VCaP (cell line): Measurements from ENCODE around the gene RLN2.
A peak's percentile ranks its signal among the peaks of the same experiment; 100 is the strongest.

ENCODE experiments used
- H3K27ac ChIP-seq: fragments of 450-650 bp; 2 replicates; pipeline ENCODE4 v1.5.1; 2017
- TF ChIP-seq, protein P1 (sequence below): fragments of 450-650 bp; conservative IDR thresholded peaks from 2 replicates; pipeline ENCODE4 v1.5.1; 2017; ENCODE audit warnings: mild to moderate bottlenecking, moderate library complexity

Gene RLN2

GRCh38 chr9:5286262-5286661 lies 18.3 kb downstream of the RLN2 start:
- TF ChIP-seq, protein P1, sequence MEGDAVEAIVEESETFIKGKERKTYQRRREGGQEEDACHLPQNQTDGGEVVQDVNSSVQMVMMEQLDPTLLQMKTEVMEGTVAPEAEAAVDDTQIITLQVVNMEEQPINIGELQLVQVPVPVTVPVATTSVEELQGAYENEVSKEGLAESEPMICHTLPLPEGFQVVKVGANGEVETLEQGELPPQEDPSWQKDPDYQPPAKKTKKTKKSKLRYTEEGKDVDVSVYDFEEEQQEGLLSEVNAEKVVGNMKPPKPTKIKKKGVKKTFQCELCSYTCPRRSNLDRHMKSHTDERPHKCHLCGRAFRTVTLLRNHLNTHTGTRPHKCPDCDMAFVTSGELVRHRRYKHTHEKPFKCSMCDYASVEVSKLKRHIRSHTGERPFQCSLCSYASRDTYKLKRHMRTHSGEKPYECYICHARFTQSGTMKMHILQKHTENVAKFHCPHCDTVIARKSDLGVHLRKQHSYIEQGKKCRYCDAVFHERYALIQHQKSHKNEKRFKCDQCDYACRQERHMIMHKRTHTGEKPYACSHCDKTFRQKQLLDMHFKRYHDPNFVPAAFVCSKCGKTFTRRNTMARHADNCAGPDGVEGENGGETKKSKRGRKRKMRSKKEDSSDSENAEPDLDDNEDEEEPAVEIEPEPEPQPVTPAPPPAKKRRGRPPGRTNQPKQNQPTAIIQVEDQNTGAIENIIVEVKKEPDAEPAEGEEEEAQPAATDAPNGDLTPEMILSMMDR, result no peak
- H3K27ac ChIP-seq, result no peak overlapping the region

DNA sequence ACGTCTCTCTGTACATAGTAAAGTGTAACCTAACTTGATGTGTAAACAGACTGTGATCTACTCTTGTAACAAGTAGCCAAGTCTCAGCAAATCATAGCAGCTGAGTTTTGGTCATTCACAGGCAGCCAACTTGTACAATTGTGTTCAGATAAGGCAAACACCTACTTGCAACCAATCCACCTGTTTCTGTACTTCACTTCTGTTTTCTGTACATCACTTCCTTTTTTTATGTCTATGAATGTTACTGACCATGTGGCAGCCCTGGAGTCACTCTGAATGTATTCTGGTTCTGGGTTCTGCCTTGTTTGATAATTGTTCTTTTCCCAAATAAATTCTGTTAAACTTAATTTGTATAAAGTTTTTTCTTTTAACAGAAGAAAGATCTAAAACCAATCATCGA lies 26.0 kb downstream of the RLN2 start:
- no peak overlapping the region for H3K27ac ChIP-seq
- TF ChIP-seq, protein P1, result no peak

GRCh38 chr9:5274770-5275169 lies 29.7 kb downstream of the RLN2 start:
- no peak overlapping the region for H3K27ac ChIP-seq
- TF ChIP-seq, protein P1, result no peak

DNA sequence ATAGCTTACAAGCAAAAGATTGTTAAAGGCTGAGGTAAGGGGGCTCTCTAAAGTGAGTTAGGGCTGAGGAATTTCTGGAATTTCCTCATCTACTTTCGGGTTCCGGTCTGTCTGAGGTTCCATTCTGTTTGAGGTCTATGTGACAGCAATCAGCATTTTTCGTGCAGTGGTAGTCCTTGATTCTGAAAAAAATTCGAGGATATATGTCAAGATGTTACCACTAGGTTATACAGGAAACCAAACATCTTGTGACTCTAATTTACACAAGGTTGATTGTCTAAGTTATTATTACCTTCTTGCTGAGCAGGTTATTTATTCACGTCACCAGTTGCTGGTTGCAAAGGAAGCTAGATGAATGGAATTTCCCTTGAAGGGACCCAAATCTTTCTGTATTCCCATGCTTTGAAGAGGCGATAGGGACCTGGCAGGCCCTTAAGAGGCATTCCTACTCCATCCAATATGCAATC lies 35.2 kb downstream of the RLN2 start:
- TF ChIP-seq, protein P1, result no peak

DNA sequence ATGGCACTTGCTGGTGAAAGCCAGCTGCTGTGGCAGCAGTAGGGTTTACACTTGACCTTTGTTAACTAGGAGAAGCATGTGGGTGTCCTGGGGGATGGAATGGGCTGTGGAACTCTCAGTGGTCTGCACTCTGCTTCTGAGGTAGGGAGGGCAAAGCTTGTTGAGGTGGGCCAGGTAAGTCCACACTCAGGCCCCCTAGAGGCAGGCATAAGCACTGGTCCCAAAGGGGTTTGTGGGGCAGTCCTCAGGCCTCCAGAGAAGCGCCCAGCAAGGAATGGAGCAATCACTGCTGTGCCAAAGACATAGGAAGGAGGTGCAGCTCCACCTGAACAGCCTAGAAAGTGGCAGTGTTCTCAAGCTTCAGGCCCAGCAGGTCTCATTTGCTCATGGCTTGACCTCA lies 38.6 kb downstream of the RLN2 start:
- TF ChIP-seq, protein P1, result no peak
- H3K27ac ChIP-seq, result no peak overlapping the region

More for the DNA sequence above, 35.2 kb downstream of the RLN2 start:
- H3K27ac ChIP-seq, result no peak overlapping the region

GRCh38 chr9:5264219-5264595 lies 40.3 kb downstream of the RLN2 start:
- no peak overlapping the region for H3K27ac ChIP-seq
- TF ChIP-seq, protein P1, result no peak

DNA sequence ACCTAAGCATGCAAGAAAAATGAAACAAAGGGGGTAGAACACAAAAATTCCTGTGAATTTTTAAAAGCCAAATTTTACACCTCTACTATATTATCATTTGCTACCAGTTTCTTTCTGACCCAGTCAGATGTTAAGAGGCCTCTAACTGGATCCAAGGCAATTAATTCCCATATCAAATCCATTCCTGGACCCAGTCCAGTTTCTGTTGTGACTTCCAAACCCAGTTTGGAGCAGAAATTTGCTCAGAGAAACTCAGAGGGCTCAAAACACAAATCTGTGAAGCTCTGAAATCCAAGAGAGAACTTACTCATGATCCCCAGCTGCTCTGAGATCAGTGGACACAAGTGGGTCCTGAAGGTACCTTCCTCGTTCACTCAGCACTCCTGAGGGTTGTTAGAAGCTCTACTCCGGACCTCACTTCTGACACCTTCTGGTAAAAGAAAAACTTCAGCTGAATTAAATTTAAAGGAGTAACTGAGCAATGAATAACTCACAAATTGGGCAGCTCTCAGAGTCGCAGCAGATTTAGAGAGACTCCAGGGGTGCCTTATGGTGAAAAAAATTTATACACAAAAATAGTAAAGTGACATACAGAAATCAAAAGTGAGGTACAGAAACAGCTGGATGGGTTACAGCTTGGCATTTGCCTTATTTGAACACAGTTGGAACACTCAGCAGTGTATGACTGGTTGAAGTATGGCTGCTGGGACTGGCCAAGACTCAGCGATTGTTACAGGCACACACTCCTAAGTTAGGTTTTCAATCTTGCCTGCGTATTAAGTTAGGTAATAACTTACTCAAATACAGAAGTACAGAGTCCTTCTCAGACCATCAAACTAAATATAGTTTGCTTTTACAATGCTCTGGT lies 40.9 kb downstream of the RLN2 start:
- H3K27ac ChIP-seq, result no peak overlapping the region
- TF ChIP-seq, protein P1, result peak; percentile 65
